SK-N-SH (cell line): ENCODE results near the gene PCMT1.

Source experiments
- FOSL2 ChIP-seq: IDR thresholded peaks from 2 replicates; pipeline ENCODE4 v1.4.0; 2012; ENCODE audit warnings: low read depth, mild to moderate bottlenecking, moderate library complexity, borderline replicate concordance
- GABPA ChIP-seq: IDR thresholded peaks from 2 replicates; pipeline ENCODE4 v1.4.0; 2012; ENCODE audit warnings: low read depth, mild to moderate bottlenecking
- MAX ChIP-seq: IDR thresholded peaks from 2 replicates; pipeline ENCODE4 v1.4.0; 2012; ENCODE audit warnings: low read depth
- POLR2AphosphoS5 ChIP-seq: IDR thresholded peaks from 2 replicates; pipeline ENCODE4 v1.6.1; 2012; ENCODE audit warnings: low read depth, low read length

- TF ChIP-seq GABPA: no peak
- TF ChIP-seq MAX: no peak
- no peak for TF ChIP-seq POLR2AphosphoS5
- no peak for TF ChIP-seq FOSL2
Observed at GRCh38 chr6:149763866-149764265, 14.3 kb downstream of the PCMT1 start.
